Epithelial cell of prostate (primary cell): ENCODE results near the gene TOP2B.

ENCODE experiments used
- DNase-seq: peaks from one replicate; pipeline ENCODE4 v3.0.0-alpha.2; 2011; ENCODE audit warnings: low read depth, low spot score
- H3K27ac ChIP-seq: fragments of 450-650 bp; 2 replicates; pipeline ENCODE4 v1.5.1; 2017; ENCODE audit warnings: mild to moderate bottlenecking

TOP2B gene

GRCh38 chr3:25586553-25586952, 78.2 kb downstream of the TOP2B start:
- no peak for DNase-seq
- H3K27ac ChIP-seq, result no peak overlapping the region

- H3K27ac ChIP-seq, result no peak overlapping the region
- DNase-seq, result no peak
These were observed 78.6 kb downstream of the TOP2B start for GRCh38 chr3:25586167-25586505.

GRCh38 chr3:25585361-25586166, 79.1 kb downstream of the TOP2B start:
- no peak overlapping the region for H3K27ac ChIP-seq
- no peak for DNase-seq

GRCh38 chr3:25584011-25584789, 80.5 kb downstream of the TOP2B start:
- no peak overlapping the region for H3K27ac ChIP-seq
- DNase-seq, result no peak

- no peak for DNase-seq
These were observed 81.4 kb downstream of the TOP2B start for GRCh38 chr3:25583343-25583742.

GRCh38 chr3:25582242-25582641, 82.5 kb downstream of the TOP2B start:
- H3K27ac ChIP-seq, result no peak overlapping the region
- no peak for DNase-seq

More at GRCh38 chr3:25583343-25583742, 81.4 kb downstream of the TOP2B start:
- no peak overlapping the region for H3K27ac ChIP-seq

GRCh38 chr3:25581823-25582222, 82.9 kb downstream of the TOP2B start:
- H3K27ac ChIP-seq, result no peak overlapping the region

GRCh38 chr3:25581335-25581734, 83.4 kb downstream of the TOP2B start:
- H3K27ac ChIP-seq, result no peak overlapping the region

More at GRCh38 chr3:25581823-25582222, 82.9 kb downstream of the TOP2B start:
- no peak for DNase-seq

GRCh38 chr3:25580534-25580933, 84.2 kb downstream of the TOP2B start:
- no peak for DNase-seq
- no peak overlapping the region for H3K27ac ChIP-seq

More at GRCh38 chr3:25581335-25581734, 83.4 kb downstream of the TOP2B start:
- DNase-seq, result no peak

GRCh38 chr3:25578059-25578458, 86.6 kb downstream of the TOP2B start:
- no peak overlapping the region for H3K27ac ChIP-seq
- DNase-seq, result no peak

GRCh38 chr3:25576831-25577454, 87.8 kb downstream of the TOP2B start:
- no peak for DNase-seq
- no peak overlapping the region for H3K27ac ChIP-seq

GRCh38 chr3:25576146-25576545, 88.6 kb downstream of the TOP2B start:
- no peak for DNase-seq
- no peak overlapping the region for H3K27ac ChIP-seq

GRCh38 chr3:25575001-25575400, 89.7 kb downstream of the TOP2B start:
- no peak overlapping the region for H3K27ac ChIP-seq
- no peak for DNase-seq

- DNase-seq, result no peak
- no peak overlapping the region for H3K27ac ChIP-seq
These were observed 90.4 kb downstream of the TOP2B start for GRCh38 chr3:25574172-25574765.

GRCh38 chr3:25573386-25574171, 91.1 kb downstream of the TOP2B start:
- no peak for DNase-seq
- no peak overlapping the region for H3K27ac ChIP-seq

- H3K27ac ChIP-seq, result no peak overlapping the region
- no peak for DNase-seq
These were observed 91.8 kb downstream of the TOP2B start for GRCh38 chr3:25572919-25573385.

GRCh38 chr3:25572336-25572735, 92.4 kb downstream of the TOP2B start:
- DNase-seq, result no peak
- no peak overlapping the region for H3K27ac ChIP-seq

- H3K27ac ChIP-seq, result no peak overlapping the region
- DNase-seq, result no peak
These were observed 93.4 kb downstream of the TOP2B start for GRCh38 chr3:25571285-25571684.

GRCh38 chr3:25568525-25569078, 96.1 kb downstream of the TOP2B start:
- DNase-seq, result no peak
- no peak overlapping the region for H3K27ac ChIP-seq
